Brain microvascular endothelial cell (primary cell): ENCODE data around the gene AP1S3.

Experiments used
- DNase-seq: peaks from one replicate; pipeline ENCODE4 v3.0.0-alpha.2; 2020
- H3K27ac ChIP-seq: fragments of 250-450 bp; sonication (Bioruptor Pico); 2 replicates; pipeline ENCODE4 v1.5.1; 2020; ENCODE audit warnings: mild to moderate bottlenecking, moderate library complexity
- H3K27me3 ChIP-seq: fragments of 250-450 bp; sonication (Bioruptor Pico); replicated peaks from 2 replicates; pipeline ENCODE4 v1.5.1; 2020; ENCODE audit warnings: mild to moderate bottlenecking
- H3K36me3 ChIP-seq: fragments of 250-450 bp; sonication (Bioruptor Pico); replicated peaks from 2 replicates; pipeline ENCODE4 v1.5.1; 2020; ENCODE audit warnings: mild to moderate bottlenecking
- H3K4me3 ChIP-seq: 2 replicates; pipeline ENCODE4 v1.5.1; 2011; ENCODE audit warnings: low read depth, mild to moderate bottlenecking, control low read depth, low read length, moderate library complexity
- in situ Hi-C: cut with HindIII; loops from 2 replicates; pipeline ENCODE4 v1.10.0; 2017; ENCODE audit warnings: low sequenced_read_pairs, low pct_ligation_motif_present
- TF ChIP-seq, protein P1 (sequence below): IDR thresholded peaks from 2 replicates; pipeline ENCODE4 v1.5.1; 2011; ENCODE audit warnings: low read depth, mild to moderate bottlenecking, moderate library complexity, low read length, control low read depth, inconsistent platforms; ENCODE audit errors: missing control alignments

The AP1S3 gene

DNA sequence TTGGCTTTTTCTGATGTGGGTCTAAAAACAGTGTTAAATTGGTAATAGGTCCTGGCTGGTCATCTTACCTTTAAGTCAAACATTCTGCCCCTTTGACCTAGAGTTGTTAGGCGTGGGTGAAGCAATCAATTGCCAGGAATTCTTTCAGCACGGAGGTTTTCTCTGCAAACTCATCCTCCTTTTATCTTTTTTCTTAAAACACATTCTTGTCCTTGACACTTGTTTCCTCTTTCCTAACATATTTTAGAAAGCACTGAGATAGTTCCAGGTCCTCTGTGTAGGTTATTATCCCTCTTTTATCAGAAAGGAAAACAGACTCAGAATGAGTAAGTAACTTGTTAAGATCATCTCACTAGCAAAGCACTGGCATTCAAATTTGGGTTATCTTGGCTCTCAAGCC, 18.6 kb upstream of the AP1S3 start:
- DNase-seq, result no peak
- H3K27ac ChIP-seq, result no peak overlapping the region
- H3K4me3 ChIP-seq, result no peak overlapping the region
- in situ Hi-C loops, result no loop called here
- H3K27me3 ChIP-seq, result no peaks in the 10 kb centered on the region
- H3K36me3 ChIP-seq, result no peaks in the 10 kb centered on the region
- TF ChIP-seq, protein P1, sequence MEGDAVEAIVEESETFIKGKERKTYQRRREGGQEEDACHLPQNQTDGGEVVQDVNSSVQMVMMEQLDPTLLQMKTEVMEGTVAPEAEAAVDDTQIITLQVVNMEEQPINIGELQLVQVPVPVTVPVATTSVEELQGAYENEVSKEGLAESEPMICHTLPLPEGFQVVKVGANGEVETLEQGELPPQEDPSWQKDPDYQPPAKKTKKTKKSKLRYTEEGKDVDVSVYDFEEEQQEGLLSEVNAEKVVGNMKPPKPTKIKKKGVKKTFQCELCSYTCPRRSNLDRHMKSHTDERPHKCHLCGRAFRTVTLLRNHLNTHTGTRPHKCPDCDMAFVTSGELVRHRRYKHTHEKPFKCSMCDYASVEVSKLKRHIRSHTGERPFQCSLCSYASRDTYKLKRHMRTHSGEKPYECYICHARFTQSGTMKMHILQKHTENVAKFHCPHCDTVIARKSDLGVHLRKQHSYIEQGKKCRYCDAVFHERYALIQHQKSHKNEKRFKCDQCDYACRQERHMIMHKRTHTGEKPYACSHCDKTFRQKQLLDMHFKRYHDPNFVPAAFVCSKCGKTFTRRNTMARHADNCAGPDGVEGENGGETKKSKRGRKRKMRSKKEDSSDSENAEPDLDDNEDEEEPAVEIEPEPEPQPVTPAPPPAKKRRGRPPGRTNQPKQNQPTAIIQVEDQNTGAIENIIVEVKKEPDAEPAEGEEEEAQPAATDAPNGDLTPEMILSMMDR, result no peak

DNA sequence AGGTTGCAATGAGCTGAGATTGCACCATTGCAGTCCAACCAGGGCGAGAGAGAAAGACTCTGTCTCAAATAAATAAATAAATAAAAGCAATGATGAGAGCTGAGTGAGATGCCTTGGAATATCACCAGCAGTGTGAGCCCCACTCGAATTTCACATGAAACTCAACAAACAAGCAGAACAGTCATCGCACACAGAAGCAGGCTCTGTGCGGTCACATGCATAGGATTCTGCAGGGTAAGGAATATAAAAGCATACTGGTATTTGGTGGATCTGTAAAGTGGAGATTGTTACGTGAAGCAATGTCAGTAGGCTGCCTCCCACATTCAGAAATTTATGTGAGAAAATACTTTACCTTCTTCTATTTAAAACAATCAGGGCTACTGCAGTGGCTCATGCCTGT, 18.0 kb upstream of the AP1S3 start:
- Histone ChIP-seq H3K36me3 (no peaks in the 10 kb centered on the region), H3K27me3 (no peaks in the 10 kb centered on the region), H3K27ac (no peak overlapping the region), H3K4me3 (no peak overlapping the region)
- TF ChIP-seq, protein P1, result no peak
- DNase-seq, result peak; percentile 62
- in situ Hi-C loops, result no loop called here

DNA sequence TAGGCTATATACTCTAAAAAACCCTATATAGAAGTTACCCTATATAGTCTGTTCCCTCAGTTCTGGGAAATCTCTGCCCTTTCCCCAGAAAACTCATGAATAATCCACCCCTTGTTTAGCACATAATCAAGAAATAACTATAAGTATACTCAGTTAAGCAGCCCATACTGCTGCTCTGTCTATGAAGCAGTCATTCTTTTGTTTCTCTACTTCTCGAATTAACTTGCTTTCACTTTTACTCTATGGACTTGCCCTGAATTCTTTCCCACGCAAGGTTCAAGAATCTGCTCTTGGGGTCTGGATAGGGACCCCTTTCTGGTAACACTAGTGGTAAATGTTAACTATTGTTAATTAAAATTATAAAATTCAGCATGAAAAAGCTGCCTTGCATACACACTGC, 17.4 kb upstream of the AP1S3 start:
- H3K36me3 ChIP-seq, result no peaks in the 10 kb centered on the region
- TF ChIP-seq, protein P1, result no peak

DNA sequence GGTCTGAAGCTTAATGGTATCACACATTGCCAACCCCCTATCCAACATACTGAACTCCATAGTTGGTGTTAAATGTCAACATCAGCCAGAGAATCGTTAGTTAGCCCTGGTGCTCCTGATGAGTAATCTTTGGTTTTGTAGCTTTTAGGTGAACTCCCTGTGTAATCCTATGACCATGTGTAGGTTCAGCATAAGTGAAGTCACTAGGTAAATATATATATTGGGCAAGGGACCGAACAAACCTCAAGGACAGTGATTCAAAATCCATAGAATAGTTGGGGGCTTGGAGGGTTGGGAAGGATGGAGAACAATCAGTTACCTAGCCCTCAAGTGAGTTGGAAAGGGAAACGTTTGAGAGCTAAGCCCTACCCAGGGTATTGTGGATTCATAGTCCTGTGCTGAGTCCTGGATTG, 16.0 kb upstream of the AP1S3 start:
- Histone ChIP-seq H3K27me3 (no peaks in the 10 kb centered on the region), H3K27ac (no peak overlapping the region), H3K36me3 (no peaks in the 10 kb centered on the region), H3K4me3 (no peak overlapping the region)
- in situ Hi-C loops, result no loop called here
- DNase-seq, result peak; percentile 18
- TF ChIP-seq, protein P1, result no peak

More for the DNA sequence above, 17.4 kb upstream of the AP1S3 start:
- in situ Hi-C loops, result no loop called here
- DNase-seq, result no peak
- Histone ChIP-seq H3K27ac (no peak overlapping the region), H3K4me3 (no peak overlapping the region), H3K27me3 (no peaks in the 10 kb centered on the region)

DNA sequence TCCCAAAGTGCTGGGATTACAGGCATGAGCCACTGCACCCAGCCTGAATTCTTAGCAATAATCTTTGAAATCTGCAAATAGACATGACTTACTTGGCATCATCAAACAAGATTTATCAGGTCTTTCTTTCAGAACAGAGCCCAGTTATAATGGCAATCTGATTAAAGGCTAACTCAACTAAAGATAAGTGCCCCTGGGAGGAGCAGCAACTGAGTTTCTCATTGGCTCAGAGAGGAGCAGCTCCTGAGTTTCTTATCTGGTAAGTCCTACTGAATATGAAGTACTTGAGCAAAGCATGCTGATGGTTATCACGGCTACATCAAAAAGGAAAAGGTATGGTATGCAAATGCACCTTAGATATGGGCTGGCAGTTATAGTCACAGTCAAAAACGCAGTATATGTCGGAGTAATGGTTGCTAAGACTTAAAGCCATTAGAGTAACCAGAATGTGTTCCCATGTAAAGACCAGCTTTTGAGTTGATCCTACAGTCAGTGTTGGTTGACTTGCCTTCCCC, 15.0 kb upstream of the AP1S3 start:
- in situ Hi-C loops, result no loop called here

More for the DNA sequence above, 15.0 kb upstream of the AP1S3 start:
- DNase-seq, result no peak
- Histone ChIP-seq H3K36me3 (no peaks in the 10 kb centered on the region), H3K4me3 (no peak overlapping the region), H3K27ac (no peak overlapping the region), H3K27me3 (no peaks in the 10 kb centered on the region)
- TF ChIP-seq, protein P1, result no peak
